Astrocyte of the cerebellum (primary cell): ENCODE data around the gene XYLT1.
"Not testable (repeated sequence)": the region's sequence is repeated elsewhere in the genome, so short reads cannot be mapped to it uniquely, and the experiment has no call there.

Experiments used
- DNase-seq: peaks from one replicate; pipeline ENCODE4 v3.0.0-alpha.2; 2011; ENCODE audit warnings: low read depth
- H3K4me3 ChIP-seq: 2 replicates; pipeline ENCODE4 v1.5.1; 2011; ENCODE audit warnings: mild to moderate bottlenecking, low read depth, low read length, moderate library complexity
- CTCF ChIP-seq: IDR thresholded peaks from 2 replicates; pipeline ENCODE4 v1.5.1; 2012; ENCODE audit warnings: low read length, low read depth, moderate library complexity, mild to moderate bottlenecking; ENCODE audit errors: missing control alignments
- in situ Hi-C: cut with HindIII; loops from 2 replicates; pipeline ENCODE4 v1.10.0; 2017; ENCODE audit warnings: low sequenced_read_pairs

XYLT1 gene

GRCh38 chr16:17411263-17411662 is 59.5 kb downstream of the XYLT1 start:
- DNase-seq = no peak
- no peak for TF ChIP-seq CTCF
- no peak overlapping the region for H3K4me3 ChIP-seq
- in situ Hi-C loops = loop anchor here (5.0 kb wide), 1 partner anchor 71 kb away; no protein-coding TSS in a partner anchor

GRCh38 chr16:17410316-17410715 is 60.4 kb downstream of the XYLT1 start:
- not testable (repeated sequence) for H3K4me3 ChIP-seq
- in situ Hi-C loops = loop anchor here (5.0 kb wide), 1 partner anchor 72 kb away; no protein-coding TSS in a partner anchor

GRCh38 chr16:17409894-17410293 is 60.9 kb downstream of the XYLT1 start:
- no peak for TF ChIP-seq CTCF
- H3K4me3 ChIP-seq = no peak overlapping the region
- no peak for DNase-seq
- in situ Hi-C loops = loop anchor here (5.0 kb wide), 1 partner anchor 72 kb away; no protein-coding TSS in a partner anchor

More at GRCh38 chr16:17410316-17410715, 60.4 kb downstream of the XYLT1 start:
- DNase-seq = not testable (repeated sequence)

- TF ChIP-seq CTCF = no peak
- no peak overlapping the region for H3K4me3 ChIP-seq
- DNase-seq = no peak
- in situ Hi-C loops = no loop called here
These were observed 61.8 kb downstream of the XYLT1 start for GRCh38 chr16:17408955-17409441.

- no peak for DNase-seq
These were observed 62.5 kb downstream of the XYLT1 start for GRCh38 chr16:17408296-17408695.

GRCh38 chr16:17407321-17407720 is 63.4 kb downstream of the XYLT1 start:
- in situ Hi-C loops = no loop called here
- DNase-seq = no peak

More at GRCh38 chr16:17408296-17408695, 62.5 kb downstream of the XYLT1 start:
- in situ Hi-C loops = no loop called here
- no peak for TF ChIP-seq CTCF
- H3K4me3 ChIP-seq = no peak overlapping the region

More at GRCh38 chr16:17407321-17407720, 63.4 kb downstream of the XYLT1 start:
- no peak overlapping the region for H3K4me3 ChIP-seq
- no peak for TF ChIP-seq CTCF
